ENCODE data around the gene MYRF. TPM values are rescaled to one million over a fixed set of nuclear protein-coding genes. Genes with fewer than 3 reads are reported as not detected.

Gene MYRF
- polyA plus RNA-seq, 1 donor (not counting 4 experiments of a cell fraction or from before 2014, with no cell fraction given) = 0.14 TPM

- FAIRE-seq = no peak
- TF ChIP-seq CTCF (optimal IDR thresholded peaks at IDR 0.05 in 1 of 3, IDR thresholded peaks at IDR 0.05 in 1 of 3, conservative IDR thresholded peaks at IDR 0.05 in 1 of 3; ENCODE audit: extremely low read depth in 1 of 3, insufficient read depth in 2 of 3, low read length in 3 of 3) (no peak), EZH2 (IDR thresholded peaks at IDR 0.05; ENCODE audit: low read length) (no peak)
These were observed 2.7 kb upstream of the MYRF start for GRCh38 chr11:61749591-61750217.

GRCh38 chr11:61750631-61751273 is 1.7 kb upstream of the MYRF start:
- Histone ChIP-seq H3K27ac (ENCODE audit: control insufficient read depth, insufficient read depth, low read length) (no peak overlapping the region), H2AFZ (ENCODE audit: control insufficient read depth, low read length) (no peak overlapping the region), H3K79me2 (ENCODE audit: control insufficient read depth, insufficient read depth, low read length) (no peaks in the 10 kb centered on the region), H3K4me3 (ENCODE audit: control insufficient read depth in 2 of 3, extremely low read depth in 1 of 3, insufficient read depth in 2 of 3, low read depth in 1 of 3, low read length in 3 of 3) (no peak overlapping the region), H3K27me3 (ENCODE audit: control insufficient read depth, extremely low read depth, insufficient read depth, low read length) (peaks cover 35% of the 10 kb centered on the region), H3K4me1 (ENCODE audit: control insufficient read depth, extremely low read depth, insufficient read depth, low read length) (peaks cover 2% of the 10 kb centered on the region), H3K36me3 (ENCODE audit: control insufficient read depth in 2 of 2, extremely low read depth in 1 of 2, insufficient read depth in 2 of 2, low read length in 2 of 2) (no peaks in the 10 kb centered on the region), H3K4me2 (ENCODE audit: control insufficient read depth, extremely low read depth, insufficient read depth, low read depth, low read length) (no peak overlapping the region), H4K20me1 (ENCODE audit: control insufficient read depth, extremely low read depth, insufficient read depth, low read length) (peaks cover 5% of the 10 kb centered on the region), H3K9ac (ENCODE audit: control insufficient read depth, extremely low read depth, insufficient read depth, low read length) (no peak overlapping the region), H3K9me3 (ENCODE audit: control insufficient read depth, low read depth, low read length) (no peaks in the 10 kb centered on the region), H3K9me1 (ENCODE audit: control insufficient read depth, extremely low read depth, insufficient read depth, low read length) (no peaks in the 10 kb centered on the region)
- no peak for FAIRE-seq
- no peak for DNase-seq (ENCODE audit: low read depth, low spot score)
- dilution Hi-C loops (cut with MboI; ENCODE audit: extremely low pct_ligation_motif_present, low sequenced_read_pairs) = no loop called here
- no peak for TF ChIP-seq CTCF (optimal IDR thresholded peaks at IDR 0.05 in 1 of 3, IDR thresholded peaks at IDR 0.05 in 1 of 3, conservative IDR thresholded peaks at IDR 0.05 in 1 of 3; ENCODE audit: extremely low read depth in 1 of 3, insufficient read depth in 2 of 3, low read length in 3 of 3)
- TF ChIP-seq EZH2 (IDR thresholded peaks at IDR 0.05; ENCODE audit: low read length) = no peak

More at GRCh38 chr11:61749591-61750217, 2.7 kb upstream of the MYRF start:
- H3K27me3 ChIP-seq (ENCODE audit: control insufficient read depth, extremely low read depth, insufficient read depth, low read length) = peaks cover 35% of the 10 kb centered on the region
- no peak for DNase-seq (ENCODE audit: low read depth, low spot score)
- H4K20me1 ChIP-seq (ENCODE audit: control insufficient read depth, extremely low read depth, insufficient read depth, low read length) = peaks cover 5% of the 10 kb centered on the region
- no peaks in the 10 kb centered on the region for H3K79me2 ChIP-seq (ENCODE audit: control insufficient read depth, insufficient read depth, low read length)
- no peak overlapping the region for H2AFZ ChIP-seq (ENCODE audit: control insufficient read depth, low read length)
- dilution Hi-C loops (cut with MboI; ENCODE audit: extremely low pct_ligation_motif_present, low sequenced_read_pairs) = no loop called here
- no peak overlapping the region for H3K4me3 ChIP-seq (ENCODE audit: control insufficient read depth in 2 of 3, extremely low read depth in 1 of 3, insufficient read depth in 2 of 3, low read depth in 1 of 3, low read length in 3 of 3)
- peaks cover 2% of the 10 kb centered on the region for H3K4me1 ChIP-seq (ENCODE audit: control insufficient read depth, extremely low read depth, insufficient read depth, low read length)
- no peak overlapping the region for H3K27ac ChIP-seq (ENCODE audit: control insufficient read depth, insufficient read depth, low read length)
- no peaks in the 10 kb centered on the region for H3K9me1 ChIP-seq (ENCODE audit: control insufficient read depth, extremely low read depth, insufficient read depth, low read length)
- no peak overlapping the region for H3K9ac ChIP-seq (ENCODE audit: control insufficient read depth, extremely low read depth, insufficient read depth, low read length)
- H3K9me3 ChIP-seq (ENCODE audit: control insufficient read depth, low read depth, low read length) = no peaks in the 10 kb centered on the region
- no peak overlapping the region for H3K4me2 ChIP-seq (ENCODE audit: control insufficient read depth, extremely low read depth, insufficient read depth, low read depth, low read length)
- H3K36me3 ChIP-seq (ENCODE audit: control insufficient read depth in 2 of 2, extremely low read depth in 1 of 2, insufficient read depth in 2 of 2, low read length in 2 of 2) = no peaks in the 10 kb centered on the region

Measured in keratinocyte (primary cell).